ENCODE results near the gene KRTAP1-3.
"Not testable (repeated sequence)": the region's sequence is repeated elsewhere in the genome, so short reads cannot be mapped to it uniquely, and the experiment has no call there.

The KRTAP1-3 gene

DNA sequence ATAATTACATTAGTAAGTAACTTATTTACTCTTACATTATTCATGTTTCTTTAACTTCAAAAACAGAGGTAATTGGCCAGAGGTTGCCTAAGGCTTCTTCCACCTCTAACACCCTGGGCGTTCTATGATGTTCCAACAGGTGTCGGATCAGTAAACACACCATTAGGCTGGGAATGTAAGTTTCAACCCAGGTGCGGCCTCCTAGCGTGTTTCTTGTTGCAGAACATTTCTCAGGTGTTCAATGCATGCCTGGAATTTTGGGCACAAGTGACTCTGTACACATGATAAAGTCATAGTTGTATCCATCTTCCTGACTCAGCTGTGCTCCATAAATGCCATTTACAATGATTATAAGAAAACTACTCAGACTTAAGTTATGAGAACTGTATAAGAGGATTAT is 19.4 kb upstream of the KRTAP1-3 start:
- no peak for DNase-seq

- no peak for DNase-seq
Observed at GRCh38 chr17:41052566-41052965, 17.9 kb upstream of the KRTAP1-3 start.

DNA sequence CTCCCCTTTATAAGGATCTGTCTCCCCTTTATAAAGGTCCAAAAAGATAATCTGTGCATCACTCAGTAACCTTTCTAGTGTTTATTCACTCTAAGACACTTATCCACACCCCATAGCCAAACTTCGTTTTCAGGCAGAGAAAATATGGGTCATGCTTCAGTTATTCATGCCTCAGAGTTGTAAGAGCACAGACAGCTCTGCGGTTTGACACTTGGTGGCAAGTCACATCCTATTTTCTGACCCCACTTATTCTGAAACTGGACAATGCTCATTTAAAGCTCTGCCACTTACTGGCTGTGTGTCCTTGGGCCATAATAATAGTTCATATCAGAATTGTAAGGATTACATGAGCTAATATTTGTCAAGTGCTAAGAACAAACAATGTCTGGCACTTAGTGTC is 14.4 kb upstream of the KRTAP1-3 start:
- no peak for DNase-seq

- no peak for DNase-seq
Observed at GRCh38 chr17:41048441-41048840, 13.8 kb upstream of the KRTAP1-3 start.

DNA sequence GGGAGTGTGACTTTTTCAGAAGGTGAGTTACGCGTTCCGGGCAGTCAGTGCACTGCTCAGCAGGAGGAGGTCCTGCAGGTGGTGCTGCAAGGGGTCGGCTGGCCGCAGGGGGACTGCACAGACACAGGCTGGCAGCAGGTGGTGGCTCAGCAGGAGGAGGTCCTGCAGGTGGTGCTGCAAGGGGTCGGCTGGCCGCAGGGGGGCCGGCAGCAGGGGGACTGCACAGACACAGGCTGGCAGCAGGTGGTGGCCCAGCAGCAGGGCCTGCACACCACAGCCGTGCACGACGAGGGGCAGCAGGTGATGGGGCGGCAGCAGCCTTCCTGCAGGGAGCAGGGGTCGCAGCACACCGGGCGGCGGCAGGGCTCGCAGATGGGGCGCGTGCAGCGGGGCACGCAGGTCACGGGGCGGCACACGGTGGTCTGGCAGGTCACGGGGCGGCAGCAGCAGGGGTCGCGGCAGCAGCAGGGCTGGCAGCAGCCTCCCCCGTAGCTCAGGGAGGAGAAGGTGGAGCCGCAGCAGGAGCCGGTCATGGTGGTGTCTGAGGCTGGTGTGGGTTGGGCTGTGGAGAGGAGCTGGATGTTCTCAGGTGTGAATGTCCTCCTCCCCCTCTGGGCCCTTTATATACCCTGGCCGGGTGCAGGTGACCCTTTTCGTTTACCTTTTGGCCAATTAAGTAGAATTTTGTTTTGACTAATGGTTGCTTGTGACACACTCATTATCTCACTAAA is 12.2 kb upstream of the KRTAP1-3 start, which contains the start of gene KRTAP2-1:
TSS of gene KRTAP2-1 (minus strand) at position 582 of the 731 bp plus-strand sequence. CDS start at position 533, 49 bp downstream.
- DNase-seq, result not testable (repeated sequence)

GRCh38 chr17:41042953-41043352 is 8.3 kb upstream of the KRTAP1-3 start:
- no peak for DNase-seq

DNA sequence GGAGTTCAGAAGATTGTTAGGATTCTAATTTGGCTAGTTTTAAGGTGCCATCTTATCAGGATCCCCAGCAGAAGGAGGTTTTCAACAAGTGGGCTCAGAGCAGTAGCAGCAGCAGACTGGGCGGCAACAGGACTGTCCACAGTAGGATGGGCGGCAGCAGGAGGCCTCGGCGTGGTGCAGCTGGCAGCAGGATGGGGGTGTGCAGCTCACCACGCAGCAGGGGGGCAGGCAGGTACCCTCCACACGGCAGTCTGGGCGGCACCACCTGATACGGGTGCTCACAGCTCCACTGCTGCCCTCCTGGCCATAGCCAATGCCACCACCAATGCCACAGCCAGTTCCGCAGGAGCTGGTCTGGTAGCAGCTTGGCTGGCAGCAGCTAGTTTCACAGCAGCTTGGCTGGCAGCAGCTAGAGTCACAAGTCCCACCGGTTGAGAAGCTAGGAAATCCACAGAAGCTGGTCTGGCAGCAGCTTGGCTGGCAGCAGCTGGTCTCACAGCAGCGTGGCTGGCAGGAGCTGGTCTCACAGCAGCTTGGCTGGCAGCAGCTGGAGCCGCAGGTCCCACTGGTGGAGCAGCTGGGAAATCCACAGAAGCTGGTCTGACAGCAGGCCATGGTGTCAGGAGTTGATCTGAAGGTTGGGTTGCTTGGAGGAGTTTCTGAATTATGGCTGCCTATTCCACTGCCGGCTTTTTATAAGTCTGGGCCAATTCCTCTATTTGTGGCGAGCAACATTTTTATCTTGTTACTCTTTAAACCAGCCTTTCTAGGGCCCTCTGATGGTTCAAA is 6.3 kb upstream of the KRTAP1-3 start, which contains the start of gene KRTAP1-1:
TSS of gene KRTAP1-1 (minus strand) at position 668 of the 789 bp plus-strand sequence. CDS start at position 615, 53 bp downstream.
- not testable (repeated sequence) for DNase-seq

- no peak for DNase-seq
Observed at GRCh38 chr17:41037853-41038350, 3.2 kb upstream of the KRTAP1-3 start.

- DNase-seq, result no peak
Observed at GRCh38 chr17:41029633-41030245, 4.9 kb downstream of the KRTAP1-3 start, which contains the start of gene KRTAP1-4. Gene KRTAP1-4, minus strand, starts transcription at chr17:41030195. Its CDS starts 117 bp downstream, at chr17:41030078.

- DNase-seq, result no peak
Observed at GRCh38 chr17:41026715-41027471, 7.8 kb downstream of the KRTAP1-3 start, which contains the start of gene KRTAP1-5. Gene KRTAP1-5, minus strand, starts transcription at chr17:41027208. Its CDS starts 53 bp downstream, at chr17:41027155.

GRCh38 chr17:41024697-41025096 is 10.0 kb downstream of the KRTAP1-3 start:
- DNase-seq, result no peak

- no peak for DNase-seq
Observed at GRCh38 chr17:41020336-41020735, 14.3 kb downstream of the KRTAP1-3 start.

DNA sequence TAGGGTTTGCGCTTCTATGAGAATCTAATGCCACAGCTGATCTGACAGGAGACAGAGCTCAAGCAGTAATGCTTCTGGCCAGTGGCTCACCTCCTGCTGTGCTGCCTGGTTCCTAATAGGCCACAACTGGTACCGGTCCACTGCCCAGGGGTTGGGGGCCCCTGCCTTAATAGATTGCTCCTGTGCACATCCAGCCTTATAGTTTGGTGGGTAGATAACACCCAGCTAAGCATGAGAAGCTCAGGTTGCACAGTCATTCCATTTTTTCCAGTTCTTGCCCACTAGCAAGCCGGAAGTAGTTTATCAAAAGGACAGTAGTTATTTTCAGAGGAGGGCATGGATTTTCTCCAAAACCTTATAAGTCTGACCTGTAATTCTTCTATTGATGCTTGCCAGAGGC is 15.3 kb downstream of the KRTAP1-3 start:
- no peak for DNase-seq

DNA sequence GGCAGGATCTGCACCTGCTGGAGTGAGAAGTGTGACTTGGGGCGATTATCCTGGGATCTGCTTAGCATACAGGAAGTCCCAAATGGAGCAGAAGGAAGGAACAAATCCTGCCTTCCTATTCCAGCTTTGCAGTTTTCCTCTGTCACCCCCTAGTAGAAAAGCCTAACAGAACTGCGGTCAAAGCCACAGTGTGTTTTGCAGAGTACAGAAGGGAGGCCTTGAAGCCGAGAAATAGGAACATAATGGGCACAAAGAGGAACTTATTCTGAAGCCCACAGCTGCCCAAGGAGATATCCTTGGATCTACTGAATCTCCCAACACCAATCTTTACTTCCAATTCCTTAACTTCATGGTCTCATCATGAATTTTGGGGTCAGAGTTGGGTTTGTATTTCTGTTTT is 16.1 kb downstream of the KRTAP1-3 start:
- no peak for DNase-seq

DNA sequence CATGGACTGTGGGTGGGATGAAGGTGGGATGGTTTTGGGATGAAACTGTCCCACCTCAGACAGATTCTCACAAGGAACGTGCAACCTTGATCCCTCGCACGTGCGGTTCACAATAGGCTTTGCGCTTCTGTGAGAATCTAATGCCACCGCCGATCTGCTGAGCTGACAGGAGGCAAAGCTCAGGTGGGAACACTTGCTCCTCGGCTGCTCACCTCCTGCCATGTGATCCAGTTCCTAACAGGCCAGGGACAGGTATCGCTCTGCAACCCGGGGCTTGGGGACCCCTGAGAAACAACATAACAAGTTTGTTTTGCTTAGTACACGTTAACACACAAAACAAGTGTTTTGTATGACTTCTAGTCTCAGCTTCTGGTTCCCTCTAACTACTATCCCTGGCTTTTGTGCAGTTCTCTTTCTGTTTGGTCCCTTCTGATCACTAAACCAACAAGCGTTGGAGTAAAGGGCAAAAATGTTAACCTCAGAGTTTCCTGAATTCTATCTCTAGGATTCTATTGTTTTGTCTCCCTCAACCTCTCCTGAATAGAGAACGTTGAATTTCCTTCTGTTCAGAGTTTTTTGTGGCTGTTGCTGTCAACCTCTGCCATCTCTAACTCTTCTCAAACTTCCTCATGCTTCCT is 18.0 kb downstream of the KRTAP1-3 start:
- no peak for DNase-seq

- DNase-seq, result no peak
Observed at GRCh38 chr17:41015454-41015853, 19.2 kb downstream of the KRTAP1-3 start.

GRCh38 chr17:41013606-41014005 is 21.1 kb downstream of the KRTAP1-3 start:
- DNase-seq, result no peak

- no peak for DNase-seq
Observed at GRCh38 chr17:41013181-41013580, 21.5 kb downstream of the KRTAP1-3 start.

- DNase-seq, result no peak
Observed at GRCh38 chr17:41012326-41013120, 22.2 kb downstream of the KRTAP1-3 start.

DNA sequence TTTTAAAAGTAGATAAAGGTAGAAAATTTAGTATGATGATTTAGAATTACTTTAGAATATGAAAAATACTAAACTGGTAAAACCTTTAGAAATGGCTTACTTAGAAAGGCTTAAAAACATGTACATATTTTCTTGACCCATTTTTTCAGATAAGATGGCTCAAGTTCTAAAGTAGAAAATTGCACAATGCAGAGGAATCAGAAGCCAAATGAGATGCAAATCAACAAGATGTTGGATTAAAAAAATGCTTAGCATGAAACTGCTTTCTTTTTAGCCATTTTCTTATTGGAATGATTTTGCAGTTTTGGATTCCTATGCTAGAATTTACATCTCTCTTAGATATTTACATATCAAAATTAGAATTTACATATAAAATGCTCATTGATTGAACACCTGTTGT is 24.2 kb downstream of the KRTAP1-3 start:
- DNase-seq, result no peak

DNA sequence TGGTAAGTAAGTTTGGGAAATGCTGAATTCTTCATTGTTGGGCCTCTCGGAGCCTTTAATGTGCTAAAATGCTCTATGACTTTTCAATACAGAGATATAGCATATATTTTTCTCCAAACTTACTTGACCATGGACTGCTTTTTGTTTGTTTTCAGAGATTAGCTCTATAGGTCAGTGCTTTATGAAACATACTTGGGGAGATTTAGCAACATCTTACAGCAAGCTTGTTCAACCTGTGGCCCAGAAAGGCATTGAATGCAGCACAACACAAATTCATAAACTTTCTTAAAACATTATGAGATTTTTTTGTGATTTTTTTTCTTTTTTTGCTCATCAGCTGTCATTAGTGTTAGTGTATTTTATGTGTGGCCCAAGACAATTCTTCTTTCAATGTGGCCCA is 24.7 kb downstream of the KRTAP1-3 start:
- DNase-seq, result no peak
